ENCODE measurements around the gene ANKS1B. TPM values are rescaled to one million over a fixed set of nuclear protein-coding genes. Genes with fewer than 3 reads are reported as not detected.

The ANKS1B gene
- total RNA-seq, 1 experiment from 2014 or later = 9.7 TPM

GRCh38 chr12:99647453-99647852 lies 337.3 kb downstream of the ANKS1B start, which contains the start of gene GARIN6:
Gene GARIN6, plus strand, starts transcription at chr12:99647753. Its CDS starts 422 bp downstream, at chr12:99648175.
- DNase-seq (ENCODE audit: low read depth, low spot score) = no peak
- POLR2A ChIA-PET = no interaction called here

GRCh38 chr12:99644629-99645028 lies 340.1 kb downstream of the ANKS1B start:
- intact Hi-C loops (cut with micrococcal nuclease; ENCODE audit: unreplicated experiment) = no loop called here
- ChIA-PET CTCF (no interaction called here), POLR2A (interaction anchor here (0.7 kb wide), 1 partner anchor 245 kb away, joined by 3 read pairs; no protein-coding TSS in a partner anchor)
- no peak for DNase-seq (ENCODE audit: low read depth, low spot score)
- H3K4me3 ChIP-seq (ENCODE audit: low read depth in 2 of 2, low read length in 2 of 2) = no peak overlapping the region
- in situ Hi-C loops (cut with HindIII; ENCODE audit: low pct_unique_long_range_greater_than_20kb, low sequenced_read_pairs) = no loop called here
- no peaks in the 10 kb centered on the region for H3K4me1 ChIP-seq (ENCODE audit: control insufficient read depth, insufficient read depth, low read length)
- H3K9me3 ChIP-seq (ENCODE audit: control insufficient read depth, insufficient read depth, low read depth, low read length) = no peaks in the 10 kb centered on the region
- no peaks in the 10 kb centered on the region for H3K36me3 ChIP-seq (ENCODE audit: control insufficient read depth, insufficient read depth, low read length)
- H3K27ac ChIP-seq (ENCODE audit: low read length) = no peak overlapping the region
- no peak for ATAC-seq
- no TSS peak for BruUV-seq (replicated peaks)
- no peak for TF ChIP-seq CTCF (IDR thresholded peaks at IDR 0.05)
- TF ChIP-seq TCF7L2 (IDR thresholded peaks at IDR 0.05; ENCODE audit: low read depth, low read length) = no peak
- no peak for TF ChIP-seq POLR2AphosphoS5 (IDR thresholded peaks at IDR 0.05; ENCODE audit: low read depth, low read length)
- no peak for TF ChIP-seq SIN3A (IDR thresholded peaks at IDR 0.05; ENCODE audit: borderline replicate concordance, insufficient read depth, low read depth, low read length)
- no peak for TF ChIP-seq REST (IDR thresholded peaks at IDR 0.05; ENCODE audit: insufficient read depth in 1 of 2, low read depth in 2 of 2, low read length in 1 of 2)
- H3K27me3 ChIP-seq (ENCODE audit: control insufficient read depth, insufficient read depth, low read length) = no peaks in the 10 kb centered on the region

More at GRCh38 chr12:99647453-99647852, 337.3 kb downstream of the ANKS1B start, which contains the start of gene GARIN6:
- in situ Hi-C loops (cut with HindIII; ENCODE audit: low pct_unique_long_range_greater_than_20kb, low sequenced_read_pairs) (no loop called here), intact Hi-C loops (cut with micrococcal nuclease; ENCODE audit: unreplicated experiment) (no loop called here)
- Histone ChIP-seq H3K27me3 (ENCODE audit: control insufficient read depth, insufficient read depth, low read length) (no peaks in the 10 kb centered on the region), H3K27ac (ENCODE audit: low read length) (no peak within 1 kb of the TSS), H3K36me3 (ENCODE audit: control insufficient read depth, insufficient read depth, low read length) (no peaks in the 10 kb centered on the region), H3K4me3 (ENCODE audit: low read depth in 2 of 2, low read length in 2 of 2) (no peak within 1 kb of the TSS), H3K9me3 (ENCODE audit: control insufficient read depth, insufficient read depth, low read depth, low read length) (no peaks in the 10 kb centered on the region), H3K4me1 (ENCODE audit: control insufficient read depth, insufficient read depth, low read length) (no peaks in the 10 kb centered on the region)
- TF ChIP-seq POLR2AphosphoS5 (IDR thresholded peaks at IDR 0.05; ENCODE audit: low read depth, low read length) (no peak), TCF7L2 (IDR thresholded peaks at IDR 0.05; ENCODE audit: low read depth, low read length) (no peak), SIN3A (IDR thresholded peaks at IDR 0.05; ENCODE audit: borderline replicate concordance, insufficient read depth, low read depth, low read length) (no peak), REST (IDR thresholded peaks at IDR 0.05; ENCODE audit: insufficient read depth in 1 of 2, low read depth in 2 of 2, low read length in 1 of 2) (no peak), CTCF (IDR thresholded peaks at IDR 0.05) (no peak)
- BruUV-seq (replicated peaks) = no TSS peak
- CTCF ChIA-PET = no interaction called here
- no peak for ATAC-seq
